ENCODE measurements around the gene RBP4. TPM values are rescaled to one million over a fixed set of nuclear protein-coding genes. Genes with fewer than 3 reads are reported as not detected.
"Not testable (repeated sequence)": the region's sequence is repeated elsewhere in the genome, so short reads cannot be mapped to it uniquely, and the experiment has no call there.

RBP4 gene
- total RNA-seq, 1 experiment from 2014 or later: not detected

GRCh38 chr10:93547522-93547921, 53.5 kb downstream of the RBP4 start:
- in situ Hi-C loops (cut with HindIII; ENCODE audit: low pct_unique_long_range_greater_than_20kb, low sequenced_read_pairs): no loop called here
- no peak for DNase-seq (ENCODE audit: low read depth, low spot score)

- DNase-seq (ENCODE audit: low read depth, low spot score); in situ Hi-C loops (cut with HindIII; ENCODE audit: low pct_unique_long_range_greater_than_20kb, low sequenced_read_pairs): not testable (repeated sequence)
These were observed 54.0 kb downstream of the RBP4 start for GRCh38 chr10:93546995-93547394.

DNA sequence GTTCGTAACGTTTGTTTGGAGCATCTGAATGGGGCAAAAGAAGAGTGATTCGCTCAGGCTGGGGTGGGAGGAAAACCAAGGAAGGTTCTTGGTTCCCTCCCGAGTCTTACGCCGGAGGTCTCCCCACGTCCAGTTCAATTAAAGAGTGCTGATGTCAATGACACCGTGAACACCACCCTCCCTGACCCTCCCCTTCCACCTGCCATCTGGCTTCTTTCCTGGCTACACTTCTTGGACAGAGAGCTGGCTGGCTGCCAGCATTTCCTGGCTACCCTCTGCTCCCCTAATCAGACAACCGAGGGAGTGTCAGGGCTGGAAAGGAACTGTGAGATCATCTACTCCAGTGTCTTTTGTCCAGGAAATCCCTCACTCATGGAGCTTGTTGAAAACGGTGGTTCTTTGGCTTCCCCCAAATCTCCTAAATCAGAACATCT, 58.7 kb downstream of the RBP4 start:
- DNase-seq (ENCODE audit: low read depth, low spot score): no peak
- in situ Hi-C loops (cut with HindIII; ENCODE audit: low pct_unique_long_range_greater_than_20kb, low sequenced_read_pairs): no loop called here

Other genes with a start within 250 kb of the RBP4 start
- gene MYOF, start 118.9 kb downstream of the RBP4 start, total RNA-seq (2014; rRNA removed; shearing (Covaris generic)): 8.9 and 9.1 TPM in 2 replicates
- 30.1 and 30.3 TPM in 2 replicates for gene CEP55, start 104.6 kb downstream of the RBP4 start, total RNA-seq (2014; rRNA removed; shearing (Covaris generic))
- gene FFAR4, start 34.6 kb downstream of the RBP4 start, total RNA-seq (2014; rRNA removed; shearing (Covaris generic)): not detected in 2 replicates
- gene PDE6C, start 11.3 kb upstream of the RBP4 start, total RNA-seq (2014; rRNA removed; shearing (Covaris generic)): not detected in 2 replicates
- gene FRA10AC1, start 101.4 kb upstream of the RBP4 start, total RNA-seq (2014; rRNA removed; shearing (Covaris generic)): 5.4 and 5.5 TPM in 2 replicates
- gene LGI1, start 156.7 kb upstream of the RBP4 start, total RNA-seq (2014; rRNA removed; shearing (Covaris generic)): not detected in 2 replicates

Measured in SK-MEL-5 (cell line).